ENCODE measurements around the gene ABAT. TPM values are rescaled to one million over a fixed set of nuclear protein-coding genes. Genes with fewer than 3 reads are reported as not detected.
"Not testable (repeated sequence)": the region's sequence is repeated elsewhere in the genome, so short reads cannot be mapped to it uniquely, and the experiment has no call there.

ABAT gene
- total and polyA plus RNA-seq, 9 donors, result 9.9 to 25.8 (median 22.2) TPM

DNA sequence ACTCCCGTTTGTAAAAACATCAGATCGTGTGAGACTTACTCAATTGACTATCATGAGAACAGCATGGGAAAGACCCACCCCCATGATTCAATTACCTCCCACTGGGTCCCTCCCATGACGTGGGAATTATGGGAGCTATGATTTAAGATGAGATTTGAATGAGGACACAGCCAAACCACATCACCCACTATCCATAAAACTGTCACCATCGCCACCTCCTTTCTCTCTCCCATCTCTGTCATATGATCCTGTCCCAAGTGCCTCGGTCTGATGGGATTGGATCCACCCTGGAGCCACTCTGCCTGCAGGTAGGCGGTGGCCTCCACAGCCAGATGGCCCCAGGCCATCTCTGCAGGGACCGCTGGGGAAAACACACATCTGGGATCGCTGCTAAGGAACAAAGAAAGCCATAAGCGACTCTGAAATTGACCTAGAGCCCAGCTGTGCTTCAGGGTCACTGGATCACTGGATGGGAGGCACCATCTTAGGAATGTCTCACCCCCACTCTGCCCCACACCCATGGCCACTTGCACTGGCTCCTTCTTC is 61.8 kb downstream of the ABAT start:
- no peaks in the 10 kb centered on the region for H3K9me3 ChIP-seq (replicated peaks; ENCODE audit: control insufficient read depth, low read depth, low read length)
- H3K27ac ChIP-seq (ENCODE audit: low read length), result no peak overlapping the region
- no peaks in the 10 kb centered on the region for H3K27me3 ChIP-seq (ENCODE audit: control insufficient read depth, insufficient read depth, low read length)
- no peak overlapping the region for H3K4me3 ChIP-seq (ENCODE audit: low read length)
- H3K4me1 ChIP-seq (ENCODE audit: control insufficient read depth, insufficient read depth, low read length), result no peaks in the 10 kb centered on the region
- 45% methylated on average over 4 of the region's 9 CpGs for WGBS (ENCODE audit: insufficient coverage)
- H3K36me3 ChIP-seq (ENCODE audit: control insufficient read depth, insufficient read depth, low read length), result peaks cover 11% of the 10 kb centered on the region
- DNase-seq, result no peak

DNA sequence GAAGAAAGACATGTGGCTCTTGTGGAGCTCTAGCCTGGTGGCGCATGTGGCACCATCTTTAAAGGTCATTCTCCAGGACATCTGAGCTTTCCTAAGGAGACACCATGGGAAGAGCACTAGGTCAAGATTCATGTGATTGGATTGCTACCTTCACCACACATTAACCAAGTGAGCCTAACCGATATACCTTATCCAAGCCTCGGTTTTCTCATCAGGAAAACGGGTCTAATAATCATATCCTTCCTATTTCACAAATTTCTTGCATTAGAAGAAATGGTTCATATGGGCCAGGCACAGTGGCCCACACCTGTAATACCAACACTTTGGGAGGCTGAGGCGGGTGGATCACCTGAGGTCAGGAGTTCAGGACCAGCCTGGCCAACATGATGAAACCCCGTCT is 64.7 kb downstream of the ABAT start:
- H3K36me3 ChIP-seq (ENCODE audit: control insufficient read depth, insufficient read depth, low read length), result peaks cover 11% of the 10 kb centered on the region
- DNase-seq, result no peak
- H3K27ac ChIP-seq (ENCODE audit: low read length), result no peak overlapping the region
- no peaks in the 10 kb centered on the region for H3K27me3 ChIP-seq (ENCODE audit: control insufficient read depth, insufficient read depth, low read length)
- WGBS (ENCODE audit: insufficient coverage), result no CpG with 5 or more reads among the region's 6 CpGs
- no peaks in the 10 kb centered on the region for H3K9me3 ChIP-seq (replicated peaks; ENCODE audit: control insufficient read depth, low read depth, low read length)
- H3K4me3 ChIP-seq (ENCODE audit: low read length), result no peak overlapping the region
- H3K4me1 ChIP-seq (ENCODE audit: control insufficient read depth, insufficient read depth, low read length), result peaks cover 4% of the 10 kb centered on the region

DNA sequence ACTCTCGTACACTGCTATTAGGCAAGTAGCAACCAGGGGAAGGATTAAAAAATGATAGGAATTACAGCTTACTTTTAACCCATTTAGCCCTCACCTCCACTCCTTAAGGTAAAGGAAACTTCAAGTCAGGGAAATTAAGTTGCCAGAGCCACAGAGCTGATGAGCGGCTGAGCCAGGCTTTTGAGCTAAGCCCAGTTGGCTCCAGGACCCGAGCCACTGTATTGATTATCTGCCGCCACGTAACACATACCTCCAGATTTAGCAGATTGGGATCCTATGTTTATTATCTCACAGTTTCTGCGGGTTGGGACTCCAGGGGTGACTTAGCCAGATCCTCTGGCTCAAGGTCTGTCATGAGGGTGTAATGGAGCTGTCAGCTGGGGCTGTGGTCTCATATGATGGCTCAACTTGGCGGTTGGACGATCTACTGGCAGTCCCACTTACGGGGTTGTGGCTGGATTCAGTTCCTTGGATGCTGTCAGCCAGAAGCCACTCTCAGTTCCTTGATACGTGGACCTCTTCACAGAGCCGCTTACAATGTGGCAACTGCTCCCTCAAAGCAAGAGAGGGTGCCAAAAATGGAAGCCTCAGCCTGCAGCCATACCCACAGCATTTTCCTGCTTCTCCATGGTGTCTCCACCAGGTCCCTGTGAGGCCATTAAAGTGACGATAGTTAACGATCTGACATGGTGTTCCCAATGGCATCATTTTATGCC is 65.7 kb downstream of the ABAT start:
- WGBS (ENCODE audit: insufficient coverage), result 76% methylated on average over 8 of the region's 13 CpGs
- Histone ChIP-seq H3K4me1 (ENCODE audit: control insufficient read depth, insufficient read depth, low read length) (peaks cover 4% of the 10 kb centered on the region), H3K4me3 (ENCODE audit: low read length) (no peak overlapping the region), H3K27me3 (ENCODE audit: control insufficient read depth, insufficient read depth, low read length) (no peaks in the 10 kb centered on the region), H3K27ac (ENCODE audit: low read length) (no peak overlapping the region), H3K9me3 (replicated peaks; ENCODE audit: control insufficient read depth, low read depth, low read length) (no peaks in the 10 kb centered on the region), H3K36me3 (ENCODE audit: control insufficient read depth, insufficient read depth, low read length) (peaks cover 11% of the 10 kb centered on the region)
- DNase-seq, result no peak

DNA sequence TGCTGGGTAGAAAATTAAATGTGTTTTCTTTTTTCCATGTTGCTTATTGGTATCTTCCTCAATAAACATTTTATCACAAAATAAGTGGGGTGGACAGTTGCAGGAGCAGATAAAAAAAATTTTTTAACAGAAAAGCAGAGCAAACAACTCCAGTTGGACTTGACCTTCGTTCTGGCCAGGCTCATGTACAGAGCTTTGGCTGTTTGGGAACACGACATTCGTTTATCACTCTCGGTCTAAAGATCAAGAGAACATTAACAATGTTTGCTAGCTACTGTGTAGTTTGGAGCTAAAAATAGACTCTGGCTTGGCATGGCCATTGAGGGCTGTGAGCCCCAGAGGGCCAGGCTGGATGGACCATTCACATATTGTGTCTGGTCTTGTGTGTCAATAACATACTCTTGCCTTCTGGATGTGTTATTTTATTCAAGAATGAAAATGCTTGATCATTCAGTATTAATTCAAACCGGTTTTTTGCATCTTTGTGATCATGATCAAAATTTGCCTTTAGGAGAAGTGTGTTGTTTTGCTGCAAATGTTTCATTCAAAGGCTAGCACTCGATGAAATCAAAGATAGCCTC is 66.4 kb downstream of the ABAT start:
- Histone ChIP-seq H3K4me3 (ENCODE audit: low read length) (no peak overlapping the region), H3K4me1 (ENCODE audit: control insufficient read depth, insufficient read depth, low read length) (peaks cover 4% of the 10 kb centered on the region), H3K9me3 (replicated peaks; ENCODE audit: control insufficient read depth, low read depth, low read length) (no peaks in the 10 kb centered on the region), H3K27ac (ENCODE audit: low read length) (no peak overlapping the region), H3K36me3 (ENCODE audit: control insufficient read depth, insufficient read depth, low read length) (peaks cover 7% of the 10 kb centered on the region), H3K27me3 (ENCODE audit: control insufficient read depth, insufficient read depth, low read length) (no peaks in the 10 kb centered on the region)
- 52% methylated on average over 4 of the region's 6 CpGs for WGBS (ENCODE audit: insufficient coverage)
- no peak for DNase-seq

DNA sequence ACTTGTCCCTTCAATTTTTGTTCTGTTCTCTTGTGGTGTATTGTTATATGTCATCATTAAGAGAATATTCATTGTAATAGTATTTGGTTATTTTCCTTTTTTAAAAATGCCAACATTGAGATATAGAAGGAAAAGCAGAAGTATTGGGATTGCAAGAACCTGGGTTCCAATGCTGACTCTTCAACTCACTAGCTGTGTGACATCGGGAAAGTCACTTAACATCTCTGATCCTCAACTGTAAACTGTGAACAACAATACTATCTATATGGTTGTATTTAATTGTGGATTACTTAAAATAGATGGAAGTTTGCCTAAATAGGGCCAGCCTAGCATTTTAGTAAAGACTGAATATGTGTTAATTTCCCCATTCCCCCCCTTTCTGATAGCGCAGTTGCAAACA is 67.2 kb downstream of the ABAT start:
- Histone ChIP-seq H3K4me1 (ENCODE audit: control insufficient read depth, insufficient read depth, low read length) (peaks cover 4% of the 10 kb centered on the region), H3K27ac (ENCODE audit: low read length) (no peak overlapping the region), H3K36me3 (ENCODE audit: control insufficient read depth, insufficient read depth, low read length) (peaks cover 2% of the 10 kb centered on the region), H3K4me3 (ENCODE audit: low read length) (no peak overlapping the region), H3K27me3 (ENCODE audit: control insufficient read depth, insufficient read depth, low read length) (no peaks in the 10 kb centered on the region), H3K9me3 (replicated peaks; ENCODE audit: control insufficient read depth, low read depth, low read length) (no peaks in the 10 kb centered on the region)
- 83% methylated on average over 1 of the region's 2 CpGs for WGBS (ENCODE audit: insufficient coverage)
- no peak for DNase-seq

DNA sequence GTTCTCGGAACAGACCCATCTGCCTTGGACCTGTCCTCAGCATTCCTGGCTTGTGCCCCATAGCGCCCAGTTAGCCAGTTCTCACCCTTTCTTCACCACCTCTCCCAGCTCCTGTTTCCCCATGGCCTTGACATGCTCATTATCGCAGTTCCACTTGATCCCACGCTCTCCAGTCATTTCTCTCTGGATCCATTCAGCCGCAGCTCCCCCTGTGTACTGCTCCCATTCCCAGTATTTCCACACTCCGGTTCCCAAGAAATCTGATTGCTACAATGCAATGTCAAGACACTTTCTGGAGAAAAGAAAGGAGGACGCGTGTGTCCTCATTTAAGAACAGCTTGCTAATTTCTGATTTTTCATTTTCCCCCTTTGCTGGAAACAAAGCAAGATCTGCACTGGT is 67.7 kb downstream of the ABAT start:
- Histone ChIP-seq H3K36me3 (ENCODE audit: control insufficient read depth, insufficient read depth, low read length) (no peaks in the 10 kb centered on the region), H3K27me3 (ENCODE audit: control insufficient read depth, insufficient read depth, low read length) (no peaks in the 10 kb centered on the region), H3K4me1 (ENCODE audit: control insufficient read depth, insufficient read depth, low read length) (peaks cover 4% of the 10 kb centered on the region), H3K4me3 (ENCODE audit: low read length) (no peak overlapping the region), H3K27ac (ENCODE audit: low read length) (no peak overlapping the region), H3K9me3 (replicated peaks; ENCODE audit: control insufficient read depth, low read depth, low read length) (no peaks in the 10 kb centered on the region)
- DNase-seq, result peak; percentile 51
- 12% methylated on average over 3 of the region's 8 CpGs for WGBS (ENCODE audit: insufficient coverage)

DNA sequence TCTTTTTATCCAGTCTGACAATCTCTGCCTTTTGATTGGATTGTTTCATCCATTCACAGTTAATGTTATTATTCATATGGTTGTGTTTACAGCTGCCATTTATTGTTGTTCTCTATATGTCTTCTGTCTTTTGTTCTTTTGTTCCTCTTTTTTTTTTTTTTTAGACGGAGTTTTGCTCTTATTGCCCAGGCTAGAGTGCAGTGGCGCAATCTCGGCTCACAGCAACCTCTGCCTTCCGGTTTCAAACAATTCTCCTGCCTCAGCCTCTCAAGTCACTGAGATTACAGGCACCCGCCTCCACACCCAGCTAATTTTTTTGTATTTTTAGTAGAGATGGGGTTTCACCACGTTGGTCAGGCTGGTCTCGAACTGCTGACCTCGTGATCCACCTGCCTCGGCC is 74.5 kb downstream of the ABAT start:
- not testable (repeated sequence) for H3K4me3 ChIP-seq (ENCODE audit: low read length); DNase-seq; H3K27me3 ChIP-seq (ENCODE audit: control insufficient read depth, insufficient read depth, low read length); H3K4me1 ChIP-seq (ENCODE audit: control insufficient read depth, insufficient read depth, low read length); H3K27ac ChIP-seq (ENCODE audit: low read length); H3K9me3 ChIP-seq (replicated peaks; ENCODE audit: control insufficient read depth, low read depth, low read length)
- no CpG with 5 or more reads among the region's 9 CpGs for WGBS (ENCODE audit: insufficient coverage)
- peaks cover 17% of the 10 kb centered on the region for H3K36me3 ChIP-seq (ENCODE audit: control insufficient read depth, insufficient read depth, low read length)

DNA sequence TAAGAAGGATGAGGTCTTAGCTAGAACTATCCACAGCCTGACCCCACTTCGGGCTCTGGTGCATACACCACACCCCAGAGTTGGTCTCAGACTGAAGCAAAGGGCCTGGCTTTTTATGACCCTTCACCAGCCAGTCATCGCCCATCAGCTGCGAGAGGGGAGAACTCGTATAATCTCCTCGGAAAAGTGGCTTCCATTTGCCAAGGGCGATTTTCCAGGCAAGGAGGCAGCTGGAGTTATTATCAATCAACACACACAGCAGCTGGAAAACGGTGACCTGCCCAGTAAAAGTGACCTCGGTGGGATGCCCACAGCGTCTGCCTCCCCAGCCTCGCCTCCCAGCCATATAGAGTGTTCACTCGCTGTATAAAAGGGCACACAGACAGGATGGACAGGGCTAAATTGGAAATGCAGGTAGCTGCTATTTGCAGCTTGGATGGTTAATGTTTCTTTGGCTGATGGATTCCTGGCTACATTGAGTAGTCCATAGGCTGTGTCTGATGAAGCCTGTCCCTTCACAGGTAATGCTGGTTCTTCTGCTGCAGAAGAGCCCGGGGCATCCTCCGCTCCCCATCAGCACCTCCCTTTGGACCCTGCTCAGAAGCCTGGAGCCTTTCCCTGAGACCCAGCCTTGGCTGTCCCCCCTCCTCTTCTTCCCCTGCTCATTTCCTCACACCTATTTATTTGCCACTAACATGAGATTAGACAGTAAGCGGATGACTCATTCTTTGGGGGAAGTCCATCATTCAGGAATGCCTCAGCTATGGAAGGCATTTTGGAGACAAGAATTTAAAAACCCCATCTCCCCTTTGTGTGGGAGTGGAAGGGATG is 77.3 kb downstream of the ABAT start:
- Histone ChIP-seq H3K27me3 (ENCODE audit: control insufficient read depth, insufficient read depth, low read length) (no peaks in the 10 kb centered on the region), H3K27ac (ENCODE audit: low read length) (no peak overlapping the region), H3K4me3 (ENCODE audit: low read length) (no peak overlapping the region), H3K4me1 (ENCODE audit: control insufficient read depth, insufficient read depth, low read length) (peaks cover 2% of the 10 kb centered on the region), H3K36me3 (ENCODE audit: control insufficient read depth, insufficient read depth, low read length) (peaks cover 19% of the 10 kb centered on the region), H3K9me3 (replicated peaks; ENCODE audit: control insufficient read depth, low read depth, low read length) (no peaks in the 10 kb centered on the region)
- DNase-seq, result peak; percentile 54
- 87% methylated on average over 6 of the region's 14 CpGs for WGBS (ENCODE audit: insufficient coverage)

DNA sequence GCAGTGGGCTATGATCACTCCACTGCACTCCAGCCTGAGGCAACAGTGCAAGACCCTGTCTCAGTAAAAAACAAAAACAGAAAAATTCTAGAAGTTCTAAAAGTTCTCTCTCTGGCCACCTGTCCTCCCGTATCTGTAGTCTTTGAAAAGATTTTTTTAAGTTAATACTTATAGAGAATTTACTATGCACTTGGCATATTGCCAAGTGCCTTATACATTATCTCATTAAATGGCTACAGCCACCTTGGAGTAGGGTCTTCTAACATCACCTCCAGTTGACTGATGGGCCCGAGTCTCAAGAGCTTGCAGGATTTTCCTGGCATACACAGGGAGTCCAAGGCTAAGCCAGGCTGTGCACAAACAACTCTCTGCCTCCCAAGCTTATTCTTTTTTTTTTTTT is 78.3 kb downstream of the ABAT start:
- H3K36me3 ChIP-seq (ENCODE audit: control insufficient read depth, insufficient read depth, low read length), result peaks cover 26% of the 10 kb centered on the region
- H3K4me3 ChIP-seq (ENCODE audit: low read length), result no peak overlapping the region
- no peak overlapping the region for H3K27ac ChIP-seq (ENCODE audit: low read length)
- no peaks in the 10 kb centered on the region for H3K9me3 ChIP-seq (replicated peaks; ENCODE audit: control insufficient read depth, low read depth, low read length)
- H3K27me3 ChIP-seq (ENCODE audit: control insufficient read depth, insufficient read depth, low read length), result no peaks in the 10 kb centered on the region
- 80% methylated on average over 1 of the region's 2 CpGs for WGBS (ENCODE audit: insufficient coverage)
- no peak for DNase-seq
- peaks cover 2% of the 10 kb centered on the region for H3K4me1 ChIP-seq (ENCODE audit: control insufficient read depth, insufficient read depth, low read length)

DNA sequence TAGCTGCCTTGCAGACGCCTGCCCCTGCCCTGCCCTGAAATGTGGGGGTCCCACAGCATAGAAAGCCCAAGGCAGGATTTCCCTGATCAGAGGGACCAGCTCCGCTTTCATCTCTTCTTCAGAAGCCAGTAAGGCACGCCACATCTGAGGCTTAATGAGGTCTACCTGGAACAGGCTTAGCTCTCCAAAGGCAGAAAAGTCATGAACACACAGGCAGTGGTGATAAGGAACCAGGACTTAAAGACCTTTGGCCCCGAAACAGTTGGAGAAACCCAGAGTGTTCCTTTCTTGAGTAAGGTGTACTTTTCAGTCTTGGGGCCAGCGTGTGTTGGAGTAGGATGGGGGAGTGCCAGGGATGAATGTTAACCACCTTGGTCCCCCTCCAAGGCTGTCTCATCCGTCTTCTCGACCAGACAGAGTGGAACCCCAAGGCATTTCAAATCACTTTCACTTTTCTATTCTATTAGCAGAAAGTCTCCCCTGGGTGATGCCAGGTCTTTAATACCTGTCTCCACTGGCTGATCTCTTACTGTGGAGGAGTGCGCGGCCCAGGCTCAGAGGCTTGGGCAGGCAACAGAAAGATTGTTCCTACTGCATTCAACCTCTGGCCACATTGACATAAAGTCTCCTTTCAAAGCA is 79.1 kb downstream of the ABAT start:
- Histone ChIP-seq H3K4me3 (ENCODE audit: low read length) (no peak overlapping the region), H3K9me3 (replicated peaks; ENCODE audit: control insufficient read depth, low read depth, low read length) (no peaks in the 10 kb centered on the region), H3K4me1 (ENCODE audit: control insufficient read depth, insufficient read depth, low read length) (peaks cover 2% of the 10 kb centered on the region), H3K27ac (ENCODE audit: low read length) (no peak overlapping the region), H3K27me3 (ENCODE audit: control insufficient read depth, insufficient read depth, low read length) (no peaks in the 10 kb centered on the region), H3K36me3 (ENCODE audit: control insufficient read depth, insufficient read depth, low read length) (peaks cover 33% of the 10 kb centered on the region)
- DNase-seq, result no peak
- WGBS (ENCODE audit: insufficient coverage), result 70% methylated on average over 4 of the region's 9 CpGs

Measured in muscle of leg (tissue), 11 donors.